ENCODE data around the gene ERFL.

The ERFL gene

GRCh38 chr19:41928221-41928683 lies at the start of gene ERFL:
TSS of gene ERFL (minus strand) at chr19:41928449. CDS start at chr19:41912919, 15,530 bp downstream.
- DNase-seq (ENCODE audit: low read depth in 3 of 3, low spot score in 1 of 3), result no peak

GRCh38 chr19:41977916-41978315 lies 49.7 kb upstream of the ERFL start:
- no peak for DNase-seq (ENCODE audit: low read depth in 3 of 3, low spot score in 1 of 3)

- DNase-seq (ENCODE audit: low read depth in 3 of 3, low spot score in 1 of 3), result no peak
These were observed 46.4 kb upstream of the ERFL start for GRCh38 chr19:41974652-41975051.

GRCh38 chr19:41971363-41971762 lies 43.1 kb upstream of the ERFL start:
- no peak for DNase-seq (ENCODE audit: low read depth in 3 of 3, low spot score in 1 of 3)

- DNase-seq (ENCODE audit: low read depth in 3 of 3, low spot score in 1 of 3), result no peak
These were observed 41.7 kb upstream of the ERFL start for GRCh38 chr19:41969772-41970458.

- no peak for DNase-seq (ENCODE audit: low read depth in 3 of 3, low spot score in 1 of 3)
These were observed 40.7 kb upstream of the ERFL start for GRCh38 chr19:41968751-41969595.

- no peak for DNase-seq (ENCODE audit: low read depth in 3 of 3, low spot score in 1 of 3)
These were observed 39.0 kb upstream of the ERFL start for GRCh38 chr19:41967054-41967783.

- DNase-seq (ENCODE audit: low read depth in 3 of 3, low spot score in 1 of 3), result no peak
These were observed 36.9 kb upstream of the ERFL start for GRCh38 chr19:41965106-41965505.

- DNase-seq (ENCODE audit: low read depth in 3 of 3, low spot score in 1 of 3), result no peak
These were observed 32.7 kb upstream of the ERFL start for GRCh38 chr19:41960973-41961372.

- DNase-seq (ENCODE audit: low read depth in 3 of 3, low spot score in 1 of 3), result peak; percentile 67 to 73 (median 68)
These were observed 31.1 kb upstream of the ERFL start, which contains the start of gene RABAC1 for GRCh38 chr19:41959056-41960053. TSS of gene RABAC1 (minus strand) at chr19:41959321. CDS start at chr19:41959292, 29 bp downstream.

- DNase-seq (ENCODE audit: low read depth in 3 of 3, low spot score in 1 of 3), result peak in 2 of 3 donors; percentile 64 to 78
These were observed 30.3 kb upstream of the ERFL start for GRCh38 chr19:41958367-41959055.

GRCh38 chr19:41957838-41958366 lies 29.7 kb upstream of the ERFL start:
- no peak for DNase-seq (ENCODE audit: low read depth in 3 of 3, low spot score in 1 of 3)

- DNase-seq (ENCODE audit: low read depth in 3 of 3, low spot score in 1 of 3), result no peak
These were observed 29.1 kb upstream of the ERFL start for GRCh38 chr19:41957161-41957837.

- no peak for DNase-seq (ENCODE audit: low read depth in 3 of 3, low spot score in 1 of 3)
These were observed 28.4 kb upstream of the ERFL start for GRCh38 chr19:41956621-41957020.

- no peak for DNase-seq (ENCODE audit: low read depth in 3 of 3, low spot score in 1 of 3)
These were observed 27.3 kb upstream of the ERFL start for GRCh38 chr19:41955521-41955920.

GRCh38 chr19:41951686-41952172 lies 23.5 kb upstream of the ERFL start:
- peak; percentile 63 to 90 (median 81) for DNase-seq (ENCODE audit: low read depth in 3 of 3, low spot score in 1 of 3)

- no peak for DNase-seq (ENCODE audit: low read depth in 3 of 3, low spot score in 1 of 3)
These were observed 18.8 kb upstream of the ERFL start for GRCh38 chr19:41947091-41947490.

- peak; percentile 62 to 72 (median 72) for DNase-seq (ENCODE audit: low read depth in 3 of 3, low spot score in 1 of 3)
These were observed 17.0 kb upstream of the ERFL start for GRCh38 chr19:41945135-41945766.
